22Rv1 (cell line): ENCODE results near the gene ENPP7.

Source experiments
- ZFX ChIP-seq: fragments of 450-650 bp; IDR thresholded peaks from 2 replicates; pipeline ENCODE4 v1.6.1; 2017; ENCODE audit warnings: antibody characterized with exemption, borderline replicate concordance
- TF ChIP-seq, protein P1 (sequence below): fragments of 450-650 bp; IDR thresholded peaks from 2 replicates; pipeline ENCODE4 v1.5.1; 2017; ENCODE audit warnings: mild to moderate bottlenecking

DNA sequence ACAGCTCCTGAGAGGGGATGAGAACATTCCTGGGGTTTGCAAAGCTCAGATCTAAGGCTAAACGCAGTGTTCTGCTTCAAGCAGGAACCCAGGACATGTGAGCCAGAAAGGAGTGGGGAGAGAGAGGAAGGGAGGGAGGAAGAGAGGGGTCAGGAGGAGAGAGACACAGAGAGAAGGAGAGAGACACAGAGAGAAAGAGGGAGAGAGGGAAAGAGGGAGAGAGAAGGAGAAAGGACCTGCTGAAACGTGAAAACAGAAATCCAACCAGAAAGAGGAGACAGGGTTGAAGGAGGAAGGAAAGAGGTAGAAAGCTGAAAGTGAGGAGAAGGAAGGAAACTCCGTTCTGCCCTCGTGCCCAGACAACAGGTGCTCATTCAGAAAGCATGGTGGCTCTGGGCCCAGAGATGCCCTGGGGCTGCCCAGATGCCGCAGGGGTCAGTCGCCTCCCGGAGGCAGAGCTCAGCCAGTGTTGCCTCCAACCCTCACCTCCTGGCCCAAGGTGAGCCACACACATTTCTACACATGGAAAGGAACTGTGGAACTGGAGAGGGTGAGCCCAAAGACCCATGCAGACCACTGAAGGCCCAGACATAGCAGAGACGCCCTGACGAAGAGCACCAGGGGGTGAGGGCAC is 49.0 kb upstream of the ENPP7 start:
- TF ChIP-seq, protein P1, sequence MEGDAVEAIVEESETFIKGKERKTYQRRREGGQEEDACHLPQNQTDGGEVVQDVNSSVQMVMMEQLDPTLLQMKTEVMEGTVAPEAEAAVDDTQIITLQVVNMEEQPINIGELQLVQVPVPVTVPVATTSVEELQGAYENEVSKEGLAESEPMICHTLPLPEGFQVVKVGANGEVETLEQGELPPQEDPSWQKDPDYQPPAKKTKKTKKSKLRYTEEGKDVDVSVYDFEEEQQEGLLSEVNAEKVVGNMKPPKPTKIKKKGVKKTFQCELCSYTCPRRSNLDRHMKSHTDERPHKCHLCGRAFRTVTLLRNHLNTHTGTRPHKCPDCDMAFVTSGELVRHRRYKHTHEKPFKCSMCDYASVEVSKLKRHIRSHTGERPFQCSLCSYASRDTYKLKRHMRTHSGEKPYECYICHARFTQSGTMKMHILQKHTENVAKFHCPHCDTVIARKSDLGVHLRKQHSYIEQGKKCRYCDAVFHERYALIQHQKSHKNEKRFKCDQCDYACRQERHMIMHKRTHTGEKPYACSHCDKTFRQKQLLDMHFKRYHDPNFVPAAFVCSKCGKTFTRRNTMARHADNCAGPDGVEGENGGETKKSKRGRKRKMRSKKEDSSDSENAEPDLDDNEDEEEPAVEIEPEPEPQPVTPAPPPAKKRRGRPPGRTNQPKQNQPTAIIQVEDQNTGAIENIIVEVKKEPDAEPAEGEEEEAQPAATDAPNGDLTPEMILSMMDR = no peak
- no peak for TF ChIP-seq ZFX
